Progenitor cell of endocrine pancreas (in vitro differentiated cells): Measurements from ENCODE around the gene RTN4. TPM values are rescaled to one million over a fixed set of nuclear protein-coding genes. Genes with fewer than 3 reads are reported as not detected.
A peak's percentile ranks its signal among the peaks of the same experiment; 100 is the strongest.
"Not testable (repeated sequence)": the region's sequence is repeated elsewhere in the genome, so short reads cannot be mapped to it uniquely, and the experiment has no call there.

Experiments used
- DNase-seq: peaks from one replicate; pipeline ENCODE4 v3.0.0; 2021; ENCODE audit warnings: low spot score; ENCODE audit not compliant: unreplicated experiment
- H3K27ac Mint-ChIP-seq: 2 replicates; pipeline ENCODE4 v1.8.0; 2021; ENCODE audit warnings: mild to moderate bottlenecking, moderate library complexity, mixed read lengths
- H3K27me3 Mint-ChIP-seq: 2 replicates; pipeline ENCODE4 v1.8.0; 2021; ENCODE audit warnings: mixed read lengths
- H3K36me3 Mint-ChIP-seq: 2 replicates; pipeline ENCODE4 v1.8.0; 2022; ENCODE audit warnings: mixed read lengths; ENCODE audit not compliant: insufficient read depth
- H3K4me1 Mint-ChIP-seq: 2 replicates; pipeline ENCODE4 v1.8.0; 2021; ENCODE audit warnings: low read depth, mixed read lengths
- H3K4me3 Mint-ChIP-seq: 2 replicates; pipeline ENCODE4 v1.8.0; 2021; ENCODE audit warnings: low read depth, mild to moderate bottlenecking, moderate library complexity, mixed read lengths
- H3K9me3 Mint-ChIP-seq: 2 replicates; pipeline ENCODE4 v1.8.0; 2021; ENCODE audit warnings: low read depth, mixed read lengths
- total RNA-seq: library from RNA; stranded (reverse); gene quantifications from 2 replicates; pipeline ENCODE4 v1.2.1, GENCODE V29; 2021
- TF ChIP-seq, protein P1 (sequence below): fragments of 200-600 bp; sonication (generic); IDR thresholded peaks from one replicate; pipeline ENCODE4 v1.5.0; 2021; ENCODE audit warnings: antibody characterized with exemption, mild to moderate bottlenecking; ENCODE audit not compliant: unreplicated experiment

RTN4 gene
- total RNA-seq, 1 donor from 2014 or later = 246 TPM

DNA sequence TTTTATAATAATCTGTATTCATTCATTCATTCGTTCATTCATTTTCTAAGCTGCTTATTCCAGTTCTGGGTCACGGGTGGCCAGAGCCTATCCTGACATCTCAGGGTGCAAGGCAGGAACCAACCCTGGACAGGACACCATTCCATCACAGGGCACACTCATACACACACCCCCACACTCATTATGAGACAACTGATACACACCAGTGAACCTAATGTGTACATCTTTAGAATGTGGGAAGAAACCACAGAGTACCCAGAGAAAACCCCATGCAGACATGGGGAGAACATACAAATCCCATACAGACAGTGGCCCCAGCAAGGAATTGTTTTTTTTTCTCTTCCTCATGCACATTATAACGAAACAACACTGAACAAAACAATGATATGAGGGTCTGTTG is 54.7 kb downstream of the RTN4 start:
- Mint-ChIP-seq H3K9me3 (no peaks in the 10 kb centered on the region), H3K4me1 (peaks cover 22% of the 10 kb centered on the region), H3K27me3 (no peaks in the 10 kb centered on the region), H3K27ac (peak overlapping the region; percentile 82), H3K4me3 (no peak overlapping the region), H3K36me3 (no peaks in the 10 kb centered on the region)
- TF ChIP-seq, protein P1, sequence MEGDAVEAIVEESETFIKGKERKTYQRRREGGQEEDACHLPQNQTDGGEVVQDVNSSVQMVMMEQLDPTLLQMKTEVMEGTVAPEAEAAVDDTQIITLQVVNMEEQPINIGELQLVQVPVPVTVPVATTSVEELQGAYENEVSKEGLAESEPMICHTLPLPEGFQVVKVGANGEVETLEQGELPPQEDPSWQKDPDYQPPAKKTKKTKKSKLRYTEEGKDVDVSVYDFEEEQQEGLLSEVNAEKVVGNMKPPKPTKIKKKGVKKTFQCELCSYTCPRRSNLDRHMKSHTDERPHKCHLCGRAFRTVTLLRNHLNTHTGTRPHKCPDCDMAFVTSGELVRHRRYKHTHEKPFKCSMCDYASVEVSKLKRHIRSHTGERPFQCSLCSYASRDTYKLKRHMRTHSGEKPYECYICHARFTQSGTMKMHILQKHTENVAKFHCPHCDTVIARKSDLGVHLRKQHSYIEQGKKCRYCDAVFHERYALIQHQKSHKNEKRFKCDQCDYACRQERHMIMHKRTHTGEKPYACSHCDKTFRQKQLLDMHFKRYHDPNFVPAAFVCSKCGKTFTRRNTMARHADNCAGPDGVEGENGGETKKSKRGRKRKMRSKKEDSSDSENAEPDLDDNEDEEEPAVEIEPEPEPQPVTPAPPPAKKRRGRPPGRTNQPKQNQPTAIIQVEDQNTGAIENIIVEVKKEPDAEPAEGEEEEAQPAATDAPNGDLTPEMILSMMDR = no peak
- no peak for DNase-seq

DNA sequence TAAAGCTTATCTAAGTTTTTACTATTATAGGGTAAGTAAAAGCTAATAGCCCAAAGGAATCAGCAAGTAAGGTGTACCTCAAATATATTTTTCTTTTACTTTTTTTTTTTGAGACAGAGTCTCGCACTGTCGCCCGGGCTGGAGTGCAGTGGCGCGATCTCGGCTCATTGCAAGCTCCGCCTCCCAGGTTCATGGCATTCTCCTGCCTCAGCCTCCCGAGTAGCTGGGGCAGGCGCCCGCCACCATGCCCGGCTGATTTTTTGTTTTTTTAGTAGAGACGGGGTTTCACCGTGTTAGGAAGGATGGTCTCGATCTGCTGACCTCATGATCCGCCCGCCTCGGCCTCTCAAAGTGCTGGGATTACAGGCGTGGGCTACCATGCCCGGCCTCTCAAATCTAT is 59.6 kb downstream of the RTN4 start:
- peaks cover 12% of the 10 kb centered on the region for H3K4me1 Mint-ChIP-seq
- not testable (repeated sequence) for H3K9me3 Mint-ChIP-seq, H3K4me3 Mint-ChIP-seq, DNase-seq, H3K27ac Mint-ChIP-seq, H3K27me3 Mint-ChIP-seq, H3K36me3 Mint-ChIP-seq

DNA sequence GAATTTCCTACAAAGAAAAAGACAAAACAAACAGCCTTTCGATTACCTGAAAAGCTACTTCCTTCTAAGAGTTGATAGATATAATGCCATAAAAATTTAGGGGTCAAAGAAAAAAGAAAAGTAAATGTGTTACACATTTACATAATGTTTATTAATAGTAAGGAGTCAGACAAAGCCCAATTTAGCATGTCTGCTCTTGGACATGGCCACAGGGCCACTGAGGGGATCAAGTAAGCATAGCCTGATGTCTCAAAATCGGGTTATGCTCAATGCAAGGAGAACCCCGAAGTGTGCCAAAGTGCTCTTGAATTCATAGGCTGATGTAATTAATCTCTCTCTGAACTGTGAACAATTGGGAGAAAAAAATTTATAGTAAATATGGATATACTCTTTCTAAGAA is 61.6 kb downstream of the RTN4 start:
- DNase-seq = no peak
- Mint-ChIP-seq H3K4me3 (no peak overlapping the region), H3K27me3 (no peaks in the 10 kb centered on the region), H3K4me1 (peaks cover 11% of the 10 kb centered on the region), H3K9me3 (no peaks in the 10 kb centered on the region), H3K27ac (peak overlapping the region; percentile 21), H3K36me3 (peaks cover 10% of the 10 kb centered on the region)
- TF ChIP-seq, protein P1 = no peak

DNA sequence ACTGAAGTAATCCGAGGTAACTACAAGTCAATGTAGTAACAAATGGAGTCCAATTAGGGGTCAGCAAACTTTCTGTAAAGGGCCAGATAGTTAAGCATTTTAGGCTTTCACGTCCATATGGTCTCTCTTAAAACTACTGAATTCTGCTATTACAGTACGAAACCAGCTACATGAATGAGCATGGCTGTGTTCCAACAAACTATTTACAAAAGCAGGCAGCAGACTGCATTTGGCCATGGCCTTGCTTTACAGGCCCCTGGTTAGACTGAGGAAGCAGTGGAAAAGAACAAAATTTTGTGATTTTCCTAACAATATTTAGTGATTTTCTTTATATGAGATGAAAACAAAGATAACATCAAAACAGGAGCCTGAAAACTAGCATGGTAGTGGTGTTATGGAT is 64.0 kb downstream of the RTN4 start:
- TF ChIP-seq, protein P1 = no peak
- Mint-ChIP-seq H3K9me3 (no peaks in the 10 kb centered on the region), H3K4me3 (no peak overlapping the region), H3K36me3 (peaks cover 15% of the 10 kb centered on the region), H3K4me1 (peaks cover 9% of the 10 kb centered on the region), H3K27me3 (no peaks in the 10 kb centered on the region), H3K27ac (no peak overlapping the region)
- no peak for DNase-seq

DNA sequence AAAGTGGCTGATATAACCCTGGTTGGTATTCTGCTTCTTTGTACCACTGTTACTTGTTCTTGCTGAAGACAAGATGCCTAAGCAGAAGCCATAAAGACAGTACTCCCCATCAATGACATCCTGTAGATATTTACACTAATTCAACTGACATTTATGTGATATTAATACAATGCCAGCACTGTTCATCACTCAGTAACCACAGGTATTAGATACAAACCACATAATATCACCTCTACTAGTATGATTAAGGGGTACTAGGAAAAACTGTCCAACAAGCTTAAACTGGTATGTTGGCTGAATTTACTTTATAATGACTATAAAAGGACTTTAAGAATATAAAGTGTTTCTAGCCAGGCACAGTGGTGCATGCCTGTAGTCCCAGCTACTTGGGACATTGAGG is 65.8 kb downstream of the RTN4 start:
- Mint-ChIP-seq H3K4me3 (no peak overlapping the region), H3K9me3 (no peaks in the 10 kb centered on the region), H3K27me3 (no peaks in the 10 kb centered on the region), H3K27ac (no peak overlapping the region), H3K4me1 (peaks cover 12% of the 10 kb centered on the region), H3K36me3 (peaks cover 21% of the 10 kb centered on the region)
- no peak for DNase-seq
- TF ChIP-seq, protein P1 = no peak

DNA sequence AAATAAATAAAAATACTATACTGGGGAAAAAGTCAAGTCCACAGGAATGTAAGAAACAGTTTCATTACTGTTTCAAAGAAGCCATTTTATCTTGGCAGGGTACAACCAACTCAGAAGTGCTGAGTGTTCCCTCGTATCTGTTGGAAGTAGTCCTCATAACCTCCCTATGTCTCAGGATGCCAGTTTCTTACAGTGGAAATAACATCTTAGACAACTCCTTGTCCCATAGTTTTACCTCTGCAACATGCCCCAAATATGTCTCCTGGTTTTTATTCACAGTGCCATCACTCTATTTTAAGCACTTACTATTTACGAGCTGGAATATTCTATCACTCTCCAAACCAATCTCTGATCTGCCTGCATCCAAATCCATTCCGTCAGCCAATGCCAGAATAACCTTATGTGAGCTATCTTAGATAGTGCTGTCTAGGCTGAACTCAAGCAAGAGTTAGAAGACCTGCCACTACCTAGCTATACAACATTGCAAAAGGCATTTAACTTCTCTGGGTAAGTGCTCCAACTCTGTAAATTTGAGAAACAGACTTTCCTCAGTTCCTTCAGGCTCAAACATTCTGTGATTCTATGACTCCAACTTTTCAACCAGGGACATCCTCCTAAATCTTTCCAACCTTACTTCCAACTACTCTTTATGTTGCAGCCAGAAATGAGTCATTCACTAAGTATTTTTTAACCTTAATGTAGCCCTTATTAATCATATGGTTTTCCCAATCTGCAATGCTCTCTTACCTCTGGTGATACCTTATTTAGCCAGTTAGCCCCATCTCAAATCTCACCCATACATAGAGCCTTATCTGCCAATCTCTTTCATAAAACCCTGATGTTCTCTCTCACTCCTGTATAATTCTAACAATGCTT is 66.7 kb downstream of the RTN4 start:
- TF ChIP-seq, protein P1 = no peak
- no peaks in the 10 kb centered on the region for H3K9me3 Mint-ChIP-seq
- peaks cover 21% of the 10 kb centered on the region for H3K36me3 Mint-ChIP-seq
- peak overlapping the region; percentile 14 for H3K27ac Mint-ChIP-seq
- DNase-seq = no peak
- no peak overlapping the region for H3K4me3 Mint-ChIP-seq
- no peaks in the 10 kb centered on the region for H3K27me3 Mint-ChIP-seq
- peaks cover 9% of the 10 kb centered on the region for H3K4me1 Mint-ChIP-seq
